Upper lobe of left lung (tissue), 4 donors: ENCODE data around the gene PANK3.

ENCODE experiments used
- EP300 ChIP-seq, 4 donors: sonication (generic); formaldehyde crosslinking; IDR thresholded peaks; one replicate each; pipeline ENCODE4 v1.5.1; 2017; ENCODE audit warnings: antibody characterized with exemption in 4 of 4, control low read depth in 2 of 4
- POLR2A ChIP-seq, 4 donors: fragments of 450-650 bp; IDR thresholded peaks; one replicate each; pipeline ENCODE4 v1.5.1; 2016 to 2017; ENCODE audit warnings: antibody characterized with exemption in 4 of 4, mild to moderate bottlenecking in 2 of 4
- TF ChIP-seq, protein P1 (sequence below), 6 experiments: fragments of 450-650 bp in 4 of 6; fragments of 200-600 bp in 2 of 6; sonication (generic) in 2 of 6; IDR thresholded peaks; one replicate each; pipeline ENCODE4 v1.5.1; 2016 to 2019; ENCODE audit warnings: antibody characterized with exemption in 6 of 6

- TF ChIP-seq, protein P1, sequence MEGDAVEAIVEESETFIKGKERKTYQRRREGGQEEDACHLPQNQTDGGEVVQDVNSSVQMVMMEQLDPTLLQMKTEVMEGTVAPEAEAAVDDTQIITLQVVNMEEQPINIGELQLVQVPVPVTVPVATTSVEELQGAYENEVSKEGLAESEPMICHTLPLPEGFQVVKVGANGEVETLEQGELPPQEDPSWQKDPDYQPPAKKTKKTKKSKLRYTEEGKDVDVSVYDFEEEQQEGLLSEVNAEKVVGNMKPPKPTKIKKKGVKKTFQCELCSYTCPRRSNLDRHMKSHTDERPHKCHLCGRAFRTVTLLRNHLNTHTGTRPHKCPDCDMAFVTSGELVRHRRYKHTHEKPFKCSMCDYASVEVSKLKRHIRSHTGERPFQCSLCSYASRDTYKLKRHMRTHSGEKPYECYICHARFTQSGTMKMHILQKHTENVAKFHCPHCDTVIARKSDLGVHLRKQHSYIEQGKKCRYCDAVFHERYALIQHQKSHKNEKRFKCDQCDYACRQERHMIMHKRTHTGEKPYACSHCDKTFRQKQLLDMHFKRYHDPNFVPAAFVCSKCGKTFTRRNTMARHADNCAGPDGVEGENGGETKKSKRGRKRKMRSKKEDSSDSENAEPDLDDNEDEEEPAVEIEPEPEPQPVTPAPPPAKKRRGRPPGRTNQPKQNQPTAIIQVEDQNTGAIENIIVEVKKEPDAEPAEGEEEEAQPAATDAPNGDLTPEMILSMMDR (IDR thresholded peaks at IDR 0.05), result no peak
- TF ChIP-seq EP300 (IDR thresholded peaks at IDR 0.05), result no peak
- no peak for TF ChIP-seq POLR2A (IDR thresholded peaks at IDR 0.05)
Observed at GRCh38 chr5:168598639-168599038, 19.5 kb upstream of the PANK3 start.
